ENCODE data around the gene CASP14.
"Not testable (repeated sequence)": the region's sequence is repeated elsewhere in the genome, so short reads cannot be mapped to it uniquely, and the experiment has no call there.

CASP14 gene

DNA sequence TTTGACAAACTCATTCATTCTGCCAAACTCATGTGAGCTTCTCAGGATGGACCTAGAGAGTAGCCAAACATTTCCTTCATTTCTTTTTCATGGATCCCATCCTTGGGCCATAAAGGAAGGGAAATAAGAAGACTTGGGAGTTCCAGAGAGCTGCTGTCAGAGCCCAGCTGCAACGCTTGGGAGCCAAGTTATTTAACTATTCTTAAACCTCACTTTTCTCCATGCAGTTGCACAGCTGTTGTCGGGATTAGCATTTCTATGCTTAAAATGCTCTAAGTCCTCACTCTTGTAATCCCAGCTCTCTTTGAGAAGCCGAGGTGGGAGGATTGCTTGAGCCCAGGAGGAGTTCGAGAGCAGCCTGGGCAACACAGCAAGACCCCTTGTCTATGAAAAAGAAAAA is 11.7 kb upstream of the CASP14 start:
- H3K9me3 Mint-ChIP-seq: no peaks in the 10 kb centered on the region
- DNase-seq (ENCODE audit: low spot score in 2 of 2) (no peak), ATAC-seq (replicated peaks; ENCODE audit: extremely low read depth, poor library complexity, severe bottlenecking) (no peak)
- H3K27ac Mint-ChIP-seq (ENCODE audit: low read depth): no peak overlapping the region
- no peak overlapping the region for H3K4me3 Mint-ChIP-seq
- no peaks in the 10 kb centered on the region for H3K36me3 Mint-ChIP-seq (ENCODE audit: insufficient read depth)
- H3K4me1 Mint-ChIP-seq: no peaks in the 10 kb centered on the region
- peaks cover 39% of the 10 kb centered on the region for H3K27me3 Mint-ChIP-seq

DNA sequence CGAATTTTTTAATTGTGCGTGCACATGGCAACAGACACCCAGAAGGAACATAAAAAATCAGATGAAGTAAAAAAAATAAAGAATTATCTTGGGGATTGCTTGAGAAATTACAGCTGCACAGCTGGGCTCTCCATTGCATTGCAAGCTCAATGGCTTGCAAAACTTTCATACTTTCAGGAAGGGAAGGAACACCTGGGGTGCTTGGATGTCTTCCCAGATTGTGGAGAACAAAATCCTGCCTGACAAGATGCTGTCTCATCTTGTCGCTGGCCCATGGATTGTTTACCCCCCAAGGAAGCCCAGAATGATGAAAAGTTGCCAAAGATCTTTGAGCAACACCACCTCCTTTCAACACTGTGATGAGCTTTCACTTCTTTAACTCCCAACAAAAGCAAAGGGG is 11.0 kb upstream of the CASP14 start:
- Mint-ChIP-seq H3K27ac (ENCODE audit: low read depth) (no peak overlapping the region), H3K4me3 (no peak overlapping the region), H3K27me3 (peaks cover 36% of the 10 kb centered on the region), H3K4me1 (no peaks in the 10 kb centered on the region), H3K36me3 (ENCODE audit: insufficient read depth) (no peaks in the 10 kb centered on the region), H3K9me3 (no peaks in the 10 kb centered on the region)
- DNase-seq (ENCODE audit: low spot score in 2 of 2): no peak
- ATAC-seq (replicated peaks; ENCODE audit: extremely low read depth, poor library complexity, severe bottlenecking): no peak

DNA sequence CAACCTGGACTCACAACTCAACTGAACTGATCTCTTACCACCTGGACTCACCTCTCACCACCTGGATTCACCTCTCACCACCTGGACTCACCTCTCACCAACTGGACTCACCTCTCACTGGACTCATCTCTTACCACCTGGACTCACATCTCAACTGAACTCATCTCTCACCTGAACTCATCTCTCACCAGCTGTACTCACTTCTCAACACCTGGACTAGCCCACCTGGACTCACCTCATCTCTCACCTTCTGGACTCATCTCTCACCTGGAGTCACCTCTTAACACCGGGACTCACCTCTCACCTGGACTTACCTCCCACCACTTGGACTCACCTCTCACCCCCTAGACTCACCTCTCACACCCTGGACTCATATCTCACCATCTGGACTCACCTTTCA is 7.3 kb upstream of the CASP14 start:
- DNase-seq (ENCODE audit: low spot score in 2 of 2) (no peak), ATAC-seq (replicated peaks; ENCODE audit: extremely low read depth, poor library complexity, severe bottlenecking) (no peak)
- no peaks in the 10 kb centered on the region for H3K4me1 Mint-ChIP-seq
- H3K4me3 Mint-ChIP-seq: no peak overlapping the region
- H3K9me3 Mint-ChIP-seq: no peaks in the 10 kb centered on the region
- H3K27ac Mint-ChIP-seq (ENCODE audit: low read depth): no peak overlapping the region
- peaks cover 20% of the 10 kb centered on the region for H3K27me3 Mint-ChIP-seq
- no peaks in the 10 kb centered on the region for H3K36me3 Mint-ChIP-seq (ENCODE audit: insufficient read depth)

DNA sequence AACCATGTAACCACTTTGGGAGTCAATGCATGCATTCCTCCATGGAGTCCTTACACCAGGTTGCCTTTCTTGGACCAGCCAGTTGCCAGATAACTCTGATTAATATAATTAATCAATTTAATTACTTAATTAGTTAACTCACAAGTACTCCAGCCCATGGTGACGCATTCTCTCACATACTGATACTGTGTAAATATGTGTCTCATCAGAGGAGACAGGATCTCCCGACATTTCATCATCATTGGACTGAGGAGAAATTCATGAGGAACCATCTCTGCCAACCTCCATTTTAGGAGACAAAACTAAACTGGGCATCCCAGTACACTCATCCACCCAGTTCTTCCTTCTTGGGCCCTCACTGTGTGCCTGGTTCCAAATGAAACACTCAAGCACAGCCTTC is 6.5 kb upstream of the CASP14 start:
- Mint-ChIP-seq H3K27me3 (peaks cover 29% of the 10 kb centered on the region), H3K27ac (ENCODE audit: low read depth) (no peak overlapping the region), H3K9me3 (no peaks in the 10 kb centered on the region), H3K36me3 (ENCODE audit: insufficient read depth) (no peaks in the 10 kb centered on the region), H3K4me1 (no peaks in the 10 kb centered on the region), H3K4me3 (no peak overlapping the region)
- ATAC-seq (replicated peaks; ENCODE audit: extremely low read depth, poor library complexity, severe bottlenecking): no peak
- DNase-seq (ENCODE audit: low spot score in 2 of 2): no peak

DNA sequence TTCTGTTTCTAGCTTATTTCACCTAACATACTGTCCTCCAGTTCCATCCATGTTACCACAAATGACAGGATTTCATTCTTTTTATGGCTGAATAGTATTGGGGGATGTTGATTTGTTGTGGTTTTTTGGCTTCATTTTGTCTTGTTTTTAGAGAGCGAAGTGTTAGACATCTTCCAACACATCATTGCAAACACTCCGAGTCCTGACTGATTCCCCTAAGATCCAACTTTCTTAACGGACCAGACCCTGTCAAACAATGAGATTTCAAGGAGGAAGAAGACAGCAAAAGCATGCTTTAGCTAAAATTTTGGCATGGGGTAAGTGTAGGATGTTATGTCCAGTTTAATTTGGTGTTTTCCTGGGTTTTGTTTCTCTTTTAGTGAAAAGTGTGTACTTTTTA is 3.8 kb upstream of the CASP14 start:
- Mint-ChIP-seq H3K36me3 (ENCODE audit: insufficient read depth) (no peaks in the 10 kb centered on the region), H3K9me3 (no peaks in the 10 kb centered on the region), H3K27ac (ENCODE audit: low read depth) (no peak overlapping the region), H3K4me3 (no peak overlapping the region), H3K27me3 (peaks cover 47% of the 10 kb centered on the region), H3K4me1 (no peaks in the 10 kb centered on the region)
- DNase-seq (ENCODE audit: low spot score in 2 of 2): no peak
- ATAC-seq (replicated peaks; ENCODE audit: extremely low read depth, poor library complexity, severe bottlenecking): no peak

DNA sequence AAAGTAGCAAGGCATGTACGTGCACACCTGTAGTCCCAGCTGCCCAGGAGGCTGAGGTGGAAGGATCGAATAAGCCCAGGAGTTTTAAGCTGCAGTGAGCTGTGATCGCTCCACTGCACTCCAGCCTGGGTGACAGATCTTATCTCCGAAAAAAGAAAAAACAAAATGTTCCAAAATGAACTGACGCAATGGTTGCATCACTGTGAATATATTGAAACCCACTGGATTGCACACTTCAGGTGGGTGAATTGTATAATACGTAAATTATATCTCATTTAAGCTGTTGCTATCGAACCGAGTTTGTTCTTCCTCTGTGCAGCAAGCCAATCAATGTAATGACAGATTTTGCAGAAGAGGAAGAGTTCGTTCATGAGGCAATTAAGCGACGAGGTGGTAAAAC is 1.6 kb upstream of the CASP14 start:
- no peak for DNase-seq (ENCODE audit: low spot score in 2 of 2)
- Mint-ChIP-seq H3K36me3 (ENCODE audit: insufficient read depth) (no peaks in the 10 kb centered on the region), H3K4me3 (no peak overlapping the region), H3K27me3 (peaks cover 66% of the 10 kb centered on the region), H3K9me3 (no peaks in the 10 kb centered on the region), H3K4me1 (no peaks in the 10 kb centered on the region), H3K27ac (ENCODE audit: low read depth) (no peak overlapping the region)
- ATAC-seq (replicated peaks; ENCODE audit: extremely low read depth, poor library complexity, severe bottlenecking): no peak

DNA sequence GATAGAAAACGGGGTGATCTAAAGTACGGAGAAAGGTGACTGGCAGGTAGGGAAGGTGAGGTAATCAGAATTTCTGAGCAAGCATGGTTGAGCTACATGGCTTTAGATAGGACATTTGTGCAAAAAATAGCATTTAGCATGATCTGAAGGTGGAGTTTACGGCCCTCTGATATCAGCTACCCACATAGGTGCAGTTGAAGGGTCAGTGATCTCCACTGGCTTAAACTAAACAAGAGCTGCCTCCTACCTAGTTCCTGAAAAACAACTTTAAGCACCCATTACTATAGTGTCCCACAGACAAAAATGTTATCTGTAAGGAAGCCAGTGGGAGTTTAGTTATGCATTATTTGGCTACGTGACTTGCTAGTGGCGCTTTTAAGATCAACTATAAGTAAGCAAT is 1.2 kb upstream of the CASP14 start:
- peaks cover 66% of the 10 kb centered on the region for H3K27me3 Mint-ChIP-seq
- no peak overlapping the region for H3K4me3 Mint-ChIP-seq
- DNase-seq (ENCODE audit: low spot score in 2 of 2): no peak
- no peaks in the 10 kb centered on the region for H3K4me1 Mint-ChIP-seq
- ATAC-seq (replicated peaks; ENCODE audit: extremely low read depth, poor library complexity, severe bottlenecking): no peak
- no peak overlapping the region for H3K27ac Mint-ChIP-seq (ENCODE audit: low read depth)
- no peaks in the 10 kb centered on the region for H3K36me3 Mint-ChIP-seq (ENCODE audit: insufficient read depth)
- no peaks in the 10 kb centered on the region for H3K9me3 Mint-ChIP-seq

- ATAC-seq (replicated peaks; ENCODE audit: extremely low read depth, poor library complexity, severe bottlenecking): no peak
- H3K27me3 Mint-ChIP-seq: peaks cover 58% of the 10 kb centered on the region
- no peak overlapping the region for H3K4me3 Mint-ChIP-seq
- H3K27ac Mint-ChIP-seq (ENCODE audit: low read depth): no peak overlapping the region
- DNase-seq (ENCODE audit: low spot score in 2 of 2): no peak
- H3K4me1 Mint-ChIP-seq: no peaks in the 10 kb centered on the region
- H3K9me3 Mint-ChIP-seq: no peaks in the 10 kb centered on the region
- no peaks in the 10 kb centered on the region for H3K36me3 Mint-ChIP-seq (ENCODE audit: insufficient read depth)
These were observed 1.4 kb downstream of the CASP14 start for GRCh38 chr19:15050639-15051038.

DNA sequence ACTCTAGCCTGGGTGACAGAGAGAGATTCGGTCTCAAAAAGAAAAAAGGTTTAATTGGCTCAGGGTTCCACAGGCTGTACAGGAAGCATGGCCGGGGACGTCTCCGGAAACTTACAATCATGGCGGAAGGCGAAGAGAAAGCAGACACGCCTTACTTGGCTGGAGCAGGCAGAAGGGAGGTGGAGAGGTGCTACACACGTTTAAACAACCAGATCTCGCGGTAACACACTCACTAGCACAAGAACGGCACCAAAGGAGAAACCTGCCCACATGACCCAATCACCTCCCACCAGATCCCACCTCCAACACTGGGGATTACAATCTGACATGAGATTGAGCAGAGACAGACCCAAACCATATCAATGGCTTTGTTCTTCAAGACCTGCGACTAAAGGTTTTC is 12.8 kb downstream of the CASP14 start:
- Mint-ChIP-seq H3K36me3 (ENCODE audit: insufficient read depth) (no peaks in the 10 kb centered on the region), H3K4me1 (no peaks in the 10 kb centered on the region), H3K9me3 (peaks cover 6% of the 10 kb centered on the region), H3K27ac (ENCODE audit: low read depth) (no peak overlapping the region), H3K4me3 (no peak overlapping the region), H3K27me3 (peaks cover 79% of the 10 kb centered on the region)
- no peak for DNase-seq (ENCODE audit: low spot score in 2 of 2)
- ATAC-seq (replicated peaks; ENCODE audit: extremely low read depth, poor library complexity, severe bottlenecking): no peak

- H3K4me1 Mint-ChIP-seq; H3K4me3 Mint-ChIP-seq; DNase-seq (ENCODE audit: low spot score in 2 of 2); ATAC-seq (replicated peaks; ENCODE audit: extremely low read depth, poor library complexity, severe bottlenecking); H3K9me3 Mint-ChIP-seq; H3K27ac Mint-ChIP-seq (ENCODE audit: low read depth); H3K36me3 Mint-ChIP-seq (ENCODE audit: insufficient read depth): not testable (repeated sequence)
- peaks cover 39% of the 10 kb centered on the region for H3K27me3 Mint-ChIP-seq
These were observed 21.1 kb downstream of the CASP14 start for GRCh38 chr19:15070386-15070785.

DNA sequence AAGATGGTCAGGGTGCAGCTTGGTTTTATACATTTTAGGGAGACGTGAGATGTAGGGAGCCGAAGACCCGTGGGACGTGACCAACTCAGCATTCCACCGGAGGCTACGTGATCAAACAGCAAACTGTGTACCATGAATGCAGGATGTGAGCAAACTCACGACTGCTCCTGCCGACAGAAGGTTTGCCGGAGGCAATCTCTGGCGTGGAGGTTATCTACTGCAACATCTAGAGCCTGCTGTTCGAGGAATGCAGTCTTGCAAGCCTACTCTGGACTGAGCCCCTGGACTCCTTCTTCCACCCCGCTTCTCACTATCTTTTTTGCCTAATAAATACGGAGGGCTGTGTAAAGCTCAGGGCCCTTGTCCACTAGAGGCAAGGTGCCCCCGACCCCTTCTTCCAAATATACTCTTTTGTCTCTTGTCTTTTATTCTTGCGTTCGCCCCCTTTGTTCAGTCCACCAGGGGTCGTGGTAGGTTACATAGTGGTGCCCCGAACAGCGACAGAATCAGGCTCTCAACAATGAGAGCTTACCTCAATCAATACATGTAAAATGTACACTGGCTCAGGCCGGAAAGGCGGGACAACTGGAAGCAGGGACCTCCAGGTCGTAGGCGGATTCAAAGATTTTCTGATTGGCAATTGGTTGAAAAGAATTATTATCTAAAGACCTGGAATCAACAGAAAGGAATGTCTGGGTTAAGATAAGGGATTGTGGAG is 23.8 kb downstream of the CASP14 start:
- ATAC-seq (replicated peaks; ENCODE audit: extremely low read depth, poor library complexity, severe bottlenecking) (no peak), DNase-seq (ENCODE audit: low spot score in 2 of 2) (no peak)
- no peaks in the 10 kb centered on the region for H3K9me3 Mint-ChIP-seq
- peaks cover 27% of the 10 kb centered on the region for H3K27me3 Mint-ChIP-seq
- no peak overlapping the region for H3K27ac Mint-ChIP-seq (ENCODE audit: low read depth)
- H3K36me3 Mint-ChIP-seq (ENCODE audit: insufficient read depth): no peaks in the 10 kb centered on the region
- H3K4me3 Mint-ChIP-seq: no peak overlapping the region
- no peaks in the 10 kb centered on the region for H3K4me1 Mint-ChIP-seq

DNA sequence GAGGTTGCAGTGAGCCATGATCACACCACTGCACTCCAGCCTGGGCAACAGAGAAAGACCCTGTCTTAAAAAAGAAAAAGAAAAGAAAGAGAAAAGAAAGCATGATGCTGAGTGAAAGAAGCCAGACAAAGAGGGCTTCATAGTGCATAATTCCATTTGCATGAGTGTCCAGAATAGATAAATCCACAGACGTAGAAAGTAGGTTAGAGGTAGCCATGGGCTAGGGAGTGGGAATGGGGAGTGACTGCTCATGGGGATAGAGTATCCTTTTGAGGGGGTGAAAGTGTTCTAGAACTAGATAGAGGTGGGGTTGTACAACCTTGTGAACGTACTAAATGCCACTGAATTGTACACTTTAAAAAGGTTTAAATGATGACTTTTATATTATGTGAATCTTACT is 25.1 kb downstream of the CASP14 start:
- ATAC-seq (replicated peaks; ENCODE audit: extremely low read depth, poor library complexity, severe bottlenecking) (no peak), DNase-seq (ENCODE audit: low spot score in 2 of 2) (no peak)
- H3K27ac Mint-ChIP-seq (ENCODE audit: low read depth): no peak overlapping the region
- no peaks in the 10 kb centered on the region for H3K4me1 Mint-ChIP-seq
- no peaks in the 10 kb centered on the region for H3K9me3 Mint-ChIP-seq
- no peaks in the 10 kb centered on the region for H3K36me3 Mint-ChIP-seq (ENCODE audit: insufficient read depth)
- H3K4me3 Mint-ChIP-seq: no peak overlapping the region
- H3K27me3 Mint-ChIP-seq: peaks cover 35% of the 10 kb centered on the region

- Mint-ChIP-seq H3K36me3 (ENCODE audit: insufficient read depth) (no peaks in the 10 kb centered on the region), H3K27me3 (peaks cover 30% of the 10 kb centered on the region), H3K27ac (ENCODE audit: low read depth) (no peak overlapping the region), H3K4me3 (no peak overlapping the region), H3K9me3 (no peaks in the 10 kb centered on the region), H3K4me1 (no peaks in the 10 kb centered on the region)
- no peak for DNase-seq (ENCODE audit: low spot score in 2 of 2)
- ATAC-seq (replicated peaks; ENCODE audit: extremely low read depth, poor library complexity, severe bottlenecking): no peak
These were observed 26.5 kb downstream of the CASP14 start for GRCh38 chr19:15075806-15076205.

- not testable (repeated sequence) for H3K36me3 Mint-ChIP-seq (ENCODE audit: insufficient read depth); H3K4me3 Mint-ChIP-seq; H3K4me1 Mint-ChIP-seq; ATAC-seq (replicated peaks; ENCODE audit: extremely low read depth, poor library complexity, severe bottlenecking); H3K9me3 Mint-ChIP-seq; DNase-seq (ENCODE audit: low spot score in 2 of 2); H3K27ac Mint-ChIP-seq (ENCODE audit: low read depth)
- H3K27me3 Mint-ChIP-seq: peaks cover 52% of the 10 kb centered on the region
These were observed 30.7 kb downstream of the CASP14 start for GRCh38 chr19:15080002-15080401.

Data from central memory CD8-positive, alpha-beta T cell (primary cell).